ENCODE results near the gene AGRP.
"Not testable (repeated sequence)": the region's sequence is repeated elsewhere in the genome, so short reads cannot be mapped to it uniquely, and the experiment has no call there.

The AGRP gene

DNA sequence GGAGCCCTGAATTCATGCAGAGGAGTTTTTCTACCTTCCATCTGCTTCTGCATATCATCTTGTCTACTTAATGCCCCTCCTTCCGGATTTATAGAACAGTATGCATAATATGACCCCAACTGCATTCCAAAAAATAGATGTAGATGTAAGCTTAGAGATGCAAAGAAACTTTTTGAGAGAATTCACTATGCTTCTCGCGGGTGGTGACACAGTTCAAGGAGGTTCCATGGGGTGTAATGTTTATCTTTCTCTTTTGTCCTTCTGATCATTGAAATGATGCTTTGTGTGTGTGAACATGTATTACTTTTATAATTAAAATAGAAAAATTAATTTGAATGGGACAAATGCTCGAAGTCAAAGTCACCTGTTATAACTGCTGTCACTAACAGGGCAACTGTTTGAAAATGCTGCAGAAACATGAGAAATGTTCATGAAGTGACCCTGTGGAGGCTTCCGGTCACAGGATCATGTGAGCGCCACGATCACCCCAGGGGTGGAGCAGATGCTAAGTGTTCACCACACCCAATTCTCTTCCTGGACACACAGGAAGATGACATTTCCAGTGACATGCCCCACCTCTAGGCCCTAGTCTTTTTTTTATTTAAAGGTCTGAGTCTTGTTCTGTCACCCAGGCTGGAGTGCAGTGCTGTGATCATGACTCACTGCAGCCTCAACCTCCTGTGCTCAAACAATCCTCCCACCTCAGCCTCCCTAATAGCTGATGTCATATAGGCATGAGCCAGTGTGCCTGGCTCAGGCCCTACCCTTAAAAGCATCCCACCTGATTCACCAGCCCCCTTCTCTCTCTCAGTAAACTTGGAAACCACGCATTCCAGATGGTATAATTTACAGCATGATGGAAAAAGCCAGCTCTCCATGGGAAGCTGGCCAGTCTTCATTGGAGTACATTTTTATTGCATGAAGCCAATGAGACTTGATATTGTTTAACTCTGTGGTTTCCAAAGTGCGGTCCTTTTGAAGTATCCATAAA, 21.0 kb upstream of the AGRP start:
- DNase-seq (ENCODE audit: low read depth, low spot score) = no peak

DNA sequence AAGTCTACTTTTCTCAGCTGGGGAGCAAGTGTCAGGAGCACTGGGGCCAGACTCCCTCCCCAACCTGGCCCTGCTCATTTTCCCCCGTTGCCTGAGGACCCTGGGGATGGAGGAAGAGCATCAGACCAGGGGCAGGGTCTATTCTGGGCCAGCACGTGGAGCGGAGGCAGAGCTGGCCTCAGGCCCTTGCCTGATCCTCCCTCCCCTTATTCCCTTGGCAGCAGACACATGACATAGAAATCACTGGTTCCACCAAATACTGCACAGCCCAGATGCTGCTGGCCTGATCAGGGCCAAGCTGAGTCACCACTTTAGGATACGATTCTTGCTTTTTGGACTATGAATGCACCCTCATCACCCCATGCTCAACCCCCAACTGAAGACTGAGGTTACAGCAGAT, 15.8 kb upstream of the AGRP start:
- no peak for DNase-seq (ENCODE audit: low read depth, low spot score)

DNA sequence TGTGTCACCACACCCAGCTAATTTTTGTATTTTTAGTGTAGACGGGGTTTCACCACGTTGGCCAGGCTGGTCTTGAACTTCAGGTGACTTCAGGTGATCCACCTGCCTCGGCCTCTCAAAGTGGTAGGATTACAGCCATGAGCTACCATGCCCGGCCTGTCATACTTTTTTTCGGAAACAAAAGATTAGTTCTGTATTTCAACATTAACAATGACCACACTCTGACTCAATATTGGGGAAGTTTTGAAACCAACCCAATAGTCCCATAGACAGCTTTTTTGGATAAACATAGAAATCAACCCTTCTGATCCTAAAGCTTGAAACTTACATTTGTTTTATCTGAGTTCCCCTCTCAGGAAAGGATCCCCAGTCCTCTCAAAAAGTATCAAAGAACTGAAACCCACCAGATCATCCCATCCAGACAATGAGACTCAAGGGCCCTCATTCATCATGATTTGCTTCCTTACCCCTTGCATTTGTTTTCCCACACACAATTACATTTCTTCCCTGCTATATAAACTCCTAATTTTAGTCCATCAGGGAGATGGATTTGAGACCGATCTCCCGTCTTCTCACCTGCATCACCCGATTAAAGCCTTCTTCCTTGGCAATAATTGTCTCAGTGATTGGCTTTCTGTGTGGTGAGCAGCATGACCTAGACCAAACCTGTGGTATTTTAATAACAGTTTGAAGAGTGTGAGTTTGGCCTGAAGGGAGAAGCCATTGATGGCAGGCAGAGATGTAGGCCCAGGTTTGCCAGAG, 7.2 kb upstream of the AGRP start:
- DNase-seq (ENCODE audit: low read depth, low spot score) = no peak

DNA sequence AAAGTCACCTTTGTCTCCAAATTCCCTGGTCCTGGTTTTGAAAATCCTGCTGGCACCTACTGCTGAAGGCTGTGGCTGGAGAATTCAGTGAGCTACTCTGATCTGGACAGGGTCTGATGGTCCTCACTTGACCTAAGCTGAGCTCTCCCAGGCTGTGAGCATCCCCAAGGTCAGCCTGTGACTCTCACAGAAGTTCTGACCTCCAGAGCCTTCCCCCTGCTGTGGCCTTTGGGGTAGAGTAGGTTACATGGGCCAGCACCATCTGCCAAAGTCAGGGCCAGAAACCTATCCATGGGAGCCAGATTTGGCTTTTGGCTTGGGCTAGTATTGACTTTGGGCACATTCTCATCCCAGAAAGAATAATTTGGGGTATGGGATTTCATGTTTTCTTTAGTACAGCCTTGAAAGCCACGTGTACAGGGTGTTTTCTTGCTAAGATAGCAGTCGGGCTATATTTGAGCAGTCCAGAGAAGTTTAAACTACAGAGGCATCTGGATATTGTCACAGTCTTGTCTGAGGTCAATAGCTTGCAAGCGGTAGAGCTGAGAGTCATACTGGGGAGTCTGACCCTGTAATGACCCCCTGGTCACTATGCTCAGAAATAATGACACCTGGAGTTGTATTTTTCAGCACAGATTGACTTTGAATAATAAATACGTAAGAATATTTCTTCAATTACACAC, 6.2 kb upstream of the AGRP start:
- DNase-seq (ENCODE audit: low read depth, low spot score) = no peak

DNA sequence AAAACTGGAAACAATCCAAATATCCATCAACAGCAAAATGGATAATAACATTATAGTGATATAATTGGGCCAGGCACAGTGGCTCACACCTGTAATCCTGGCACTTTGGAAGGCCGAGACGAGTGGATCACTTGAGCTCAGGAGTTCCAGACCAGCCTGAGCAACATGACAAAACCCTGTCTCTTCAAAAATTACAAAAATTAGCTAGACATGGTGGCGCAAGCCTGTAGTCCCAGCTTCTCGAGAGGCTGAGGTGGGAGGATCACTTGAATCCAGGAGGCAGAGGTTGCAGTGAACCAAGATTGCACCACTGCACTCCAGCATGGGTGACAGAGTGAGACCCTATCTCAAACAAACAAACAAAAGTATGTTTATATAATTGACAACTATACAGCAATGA, 4.2 kb upstream of the AGRP start:
- not testable (repeated sequence) for DNase-seq (ENCODE audit: low read depth, low spot score)

DNA sequence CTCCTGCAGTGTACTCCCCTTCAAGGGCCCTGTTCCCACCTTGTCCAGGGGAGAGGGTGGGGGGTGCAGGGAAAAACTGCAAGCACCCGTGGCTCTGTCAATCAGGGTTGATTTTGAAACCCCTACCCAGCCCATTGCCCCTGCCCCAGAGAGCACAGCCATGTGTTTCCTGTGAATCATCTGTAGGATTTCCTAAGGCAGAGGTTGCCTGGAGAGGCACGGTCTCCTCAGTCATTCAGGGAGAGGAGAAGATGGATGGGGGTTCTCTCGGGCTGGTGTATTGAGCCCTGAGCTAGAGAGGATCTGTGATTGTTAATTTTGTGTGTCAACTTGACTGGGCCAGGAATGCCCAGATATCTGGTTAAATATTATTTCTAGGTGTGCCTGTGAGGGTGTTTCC, 3.5 kb upstream of the AGRP start:
- no peak for DNase-seq (ENCODE audit: low read depth, low spot score)

DNA sequence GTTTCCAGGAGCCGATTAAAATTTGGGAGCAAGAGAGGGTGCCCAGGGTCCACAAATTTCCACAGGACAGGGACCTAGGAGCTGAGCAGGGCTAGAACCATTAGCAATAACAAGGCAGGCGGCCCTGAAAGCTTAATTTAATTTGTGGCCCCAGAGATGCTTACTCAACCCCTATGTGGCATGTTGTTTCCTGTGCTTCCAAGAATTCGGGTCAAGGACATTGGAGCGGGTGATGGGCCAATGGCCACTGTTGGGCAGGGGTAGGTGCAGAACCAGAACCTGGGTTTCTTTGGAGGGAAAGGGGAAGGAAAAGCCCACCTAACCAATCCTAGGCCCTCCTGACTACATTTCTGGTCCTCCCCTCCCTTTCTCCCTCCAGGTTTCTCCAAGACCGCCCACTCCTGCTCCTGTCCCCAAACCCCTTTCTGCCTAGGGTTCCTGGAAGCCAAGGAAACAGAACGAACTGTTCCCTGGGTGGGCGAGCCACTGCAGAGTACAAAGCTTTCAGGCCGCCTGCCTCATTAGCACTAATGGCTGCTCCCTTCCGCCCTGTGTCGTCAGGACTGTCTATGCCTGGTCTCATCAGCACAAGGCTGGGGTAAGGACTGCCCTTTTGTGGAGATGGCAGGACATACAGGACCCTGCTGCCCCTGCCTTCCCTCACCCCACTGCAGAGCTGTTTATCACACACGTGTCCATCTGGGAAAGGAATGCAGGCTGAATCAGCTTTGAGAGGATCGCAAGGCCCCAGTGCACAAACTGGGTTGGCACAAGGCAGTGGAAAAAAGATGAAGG, 581 bp upstream of the AGRP start:
- no peak for DNase-seq (ENCODE audit: low read depth, low spot score)

DNA sequence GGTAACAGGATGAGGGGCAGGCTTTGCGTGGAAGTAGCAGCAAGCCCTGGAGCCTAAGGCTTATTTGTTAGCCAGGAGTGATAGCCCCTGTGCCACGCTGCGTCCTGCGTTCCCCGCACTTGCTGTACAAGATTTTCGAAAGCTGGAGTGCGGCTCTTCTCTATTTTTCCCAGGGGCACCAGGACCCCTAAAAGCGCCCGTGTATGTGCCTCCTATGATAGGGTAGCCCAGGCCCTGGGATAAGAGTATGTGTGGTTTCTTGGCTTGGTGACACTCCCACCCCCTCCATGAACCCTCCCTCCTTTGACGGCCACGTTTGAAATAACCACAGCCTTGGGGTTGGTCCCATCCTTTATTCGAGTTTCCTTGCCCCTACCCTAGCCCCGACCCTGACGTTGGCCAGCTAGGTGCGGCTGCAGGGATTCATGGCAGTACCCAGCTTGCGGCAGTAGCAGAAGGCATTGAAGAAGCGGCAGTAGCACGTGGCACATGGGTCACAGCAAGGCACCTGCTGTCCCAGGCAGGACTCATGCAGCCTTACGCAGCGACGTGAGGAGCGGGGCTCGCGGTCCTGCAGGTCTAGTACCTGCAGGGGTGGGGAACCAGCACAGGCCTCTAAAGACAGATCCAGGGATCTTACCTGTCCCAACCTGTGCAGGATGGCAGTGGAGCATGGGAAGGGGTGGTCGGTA, 968 bp downstream of the AGRP start:
- no peak for DNase-seq (ENCODE audit: low read depth, low spot score)

DNA sequence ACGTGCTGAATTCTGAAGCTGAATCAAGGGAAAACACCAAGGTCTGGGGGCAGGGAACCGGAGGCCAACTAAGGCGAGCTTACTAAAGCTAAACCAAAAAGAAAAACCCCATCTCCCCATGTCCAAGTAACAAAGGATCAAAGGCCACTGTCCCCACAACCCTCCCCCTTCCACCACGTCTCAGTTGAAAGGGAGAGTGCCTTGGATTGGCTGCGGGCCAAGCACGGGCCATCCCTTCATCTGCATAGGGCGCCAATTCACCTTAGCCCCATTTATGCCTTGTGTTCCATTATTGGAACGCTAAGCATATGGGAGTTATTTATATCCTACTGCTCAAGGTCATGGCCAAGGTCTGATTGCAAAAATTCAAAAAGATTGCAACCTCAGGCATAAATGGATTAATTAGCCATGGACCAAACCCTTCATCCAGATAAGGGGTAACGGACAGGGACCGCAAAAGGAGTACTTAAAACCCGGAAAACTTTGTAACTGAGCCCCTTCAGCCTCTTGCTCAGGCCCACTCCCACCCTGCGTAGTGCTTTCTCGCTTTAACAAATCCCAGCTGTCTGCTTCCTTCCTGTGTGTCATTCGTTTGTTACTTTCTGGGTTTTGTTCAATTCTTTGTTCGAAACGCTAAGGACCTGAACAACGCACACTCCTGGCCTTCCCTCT, 1.6 kb downstream of the AGRP start:
- no peak for DNase-seq (ENCODE audit: low read depth, low spot score)

DNA sequence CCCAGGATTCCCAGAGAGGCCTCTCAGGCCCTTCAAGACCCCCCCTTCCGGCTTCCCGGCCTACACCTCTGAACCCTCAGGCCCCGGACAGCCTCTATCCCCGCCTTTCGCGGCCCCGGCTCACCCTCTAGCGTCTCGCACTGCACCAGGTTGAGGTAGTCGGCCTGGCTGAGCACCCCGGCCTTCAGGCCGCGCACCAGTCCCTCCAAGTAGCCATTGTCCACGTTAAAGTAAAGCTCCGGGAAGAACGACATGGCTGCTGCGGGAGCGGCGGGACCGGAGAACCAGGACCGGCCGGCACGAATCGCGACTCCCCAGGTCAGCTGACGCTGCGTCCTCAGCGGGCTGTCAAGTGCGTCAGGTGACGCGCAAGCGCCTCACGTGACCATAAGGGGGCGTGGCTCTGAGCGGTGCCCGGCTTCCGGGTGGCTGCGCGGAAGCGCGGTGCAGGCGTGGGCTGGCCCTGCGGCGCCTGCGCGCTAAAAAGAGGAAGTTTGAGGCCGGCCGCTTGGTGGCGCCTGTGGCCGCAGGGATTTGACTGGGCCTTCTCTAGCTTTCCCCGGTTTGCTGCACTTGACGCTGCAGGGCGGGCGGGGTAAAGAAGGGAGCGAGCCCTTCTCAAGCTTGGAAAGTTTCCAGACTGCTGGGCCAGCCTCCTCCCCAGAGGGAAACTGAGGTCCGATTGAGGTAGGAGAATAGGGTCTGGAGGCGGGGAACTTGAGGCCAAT, 2.4 kb downstream of the AGRP start, which contains the start of gene ATP6V0D1:
TSS of gene ATP6V0D1 (minus strand) at position 325 of the 728 bp plus-strand sequence. CDS start at position 254, 71 bp downstream.
- DNase-seq (ENCODE audit: low read depth, low spot score) = peak; percentile 100

DNA sequence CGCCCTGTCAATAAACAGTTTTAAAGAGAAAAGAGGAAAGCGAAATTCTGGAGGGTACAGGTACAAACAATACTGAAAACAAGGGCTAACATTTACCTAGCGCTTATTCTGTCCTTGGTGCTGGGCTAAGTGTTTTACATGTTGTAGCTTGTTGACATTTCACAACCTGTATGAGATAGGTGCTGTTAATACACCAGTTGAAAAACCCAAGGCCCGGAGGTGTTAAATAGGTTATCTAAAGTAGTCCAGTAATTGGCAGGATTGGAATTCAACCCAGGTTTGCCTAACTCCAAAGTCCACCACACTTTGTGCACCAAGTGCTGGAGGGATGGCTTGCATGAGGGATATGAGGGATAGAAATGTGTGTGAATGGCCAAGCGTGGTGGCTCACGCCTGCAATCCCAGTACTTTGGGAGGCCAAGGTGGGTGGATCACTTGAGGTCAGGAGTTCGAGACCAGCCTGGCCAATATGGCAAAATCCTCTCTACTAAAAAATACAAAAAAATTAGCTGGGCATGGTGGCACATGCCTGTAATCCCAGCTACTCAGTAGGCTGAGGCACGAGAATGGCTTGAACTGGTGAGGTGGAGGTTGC, 5.3 kb downstream of the AGRP start:
- no peak for DNase-seq (ENCODE audit: low read depth, low spot score)

DNA sequence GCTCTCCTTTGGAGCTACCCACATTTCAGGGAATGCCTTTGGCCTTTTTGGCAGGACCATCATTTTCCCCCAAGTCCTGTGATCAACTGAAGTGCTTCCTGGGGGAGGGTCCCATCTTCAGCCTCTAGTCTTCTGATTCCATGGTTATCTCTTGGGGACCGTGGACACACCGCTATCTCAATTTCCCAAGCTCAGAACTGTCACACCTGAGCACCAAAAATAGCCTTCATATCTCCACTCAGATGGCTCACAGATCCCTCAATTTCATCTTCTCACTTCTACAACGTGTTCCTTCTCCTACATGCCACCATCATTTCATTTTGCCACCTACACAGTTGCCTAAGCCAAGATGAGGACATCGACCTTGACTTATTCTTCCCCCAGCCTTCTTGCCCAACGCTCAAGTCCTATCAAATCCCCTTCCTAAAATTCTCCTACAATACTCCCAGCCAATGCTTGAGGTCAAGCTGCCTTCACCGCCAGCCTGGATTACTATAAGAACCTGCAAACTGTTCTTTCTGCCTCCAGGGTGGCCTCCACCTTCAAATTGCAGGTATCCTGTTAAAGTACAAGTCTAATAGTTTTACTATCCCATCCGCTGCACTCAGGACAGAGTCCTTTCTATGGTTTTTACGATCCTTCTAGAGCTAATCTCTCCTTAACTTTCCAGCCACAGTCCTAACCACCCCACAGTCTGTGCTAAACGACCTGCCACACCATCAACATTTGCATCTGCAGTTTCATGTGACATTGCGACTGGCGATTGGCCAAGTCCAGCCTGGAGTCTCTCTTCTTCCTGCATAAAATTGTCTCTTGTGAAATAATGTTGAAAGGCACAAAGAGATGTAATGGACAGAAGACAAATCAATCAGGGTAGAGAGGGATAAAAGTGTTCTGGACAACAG, 8.5 kb downstream of the AGRP start:
- no peak for DNase-seq (ENCODE audit: low read depth, low spot score)

DNA sequence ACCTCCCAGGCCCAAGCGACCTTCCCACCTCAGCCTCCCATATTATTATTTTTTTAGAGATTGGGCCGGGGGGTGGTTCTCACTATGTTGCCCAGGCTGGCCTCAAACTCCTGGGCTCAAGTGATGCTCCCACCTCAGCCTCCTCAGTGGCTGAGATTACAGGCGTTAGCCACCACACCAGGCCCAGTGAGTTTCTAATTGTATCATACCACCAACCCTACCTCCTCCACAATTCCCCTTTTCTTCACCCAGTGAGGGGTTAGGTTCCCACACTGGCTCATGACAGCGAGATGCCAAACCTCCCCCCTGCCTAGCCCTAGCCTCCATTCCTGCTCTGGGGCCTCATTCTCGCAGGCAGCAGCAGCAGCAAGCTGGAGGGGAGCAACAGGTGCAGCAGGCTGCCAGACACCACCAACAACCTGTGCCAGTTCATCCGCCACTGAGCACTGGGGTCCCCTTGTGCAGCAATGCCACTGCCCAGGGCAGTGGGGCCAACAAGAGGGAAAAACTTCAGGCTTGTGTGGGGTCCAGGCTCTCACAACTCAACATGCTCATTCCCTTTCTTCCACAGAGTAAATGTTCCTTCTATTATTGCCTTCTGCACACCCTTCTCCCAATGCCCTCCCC, 11.5 kb downstream of the AGRP start:
- no peak for DNase-seq (ENCODE audit: low read depth, low spot score)

DNA sequence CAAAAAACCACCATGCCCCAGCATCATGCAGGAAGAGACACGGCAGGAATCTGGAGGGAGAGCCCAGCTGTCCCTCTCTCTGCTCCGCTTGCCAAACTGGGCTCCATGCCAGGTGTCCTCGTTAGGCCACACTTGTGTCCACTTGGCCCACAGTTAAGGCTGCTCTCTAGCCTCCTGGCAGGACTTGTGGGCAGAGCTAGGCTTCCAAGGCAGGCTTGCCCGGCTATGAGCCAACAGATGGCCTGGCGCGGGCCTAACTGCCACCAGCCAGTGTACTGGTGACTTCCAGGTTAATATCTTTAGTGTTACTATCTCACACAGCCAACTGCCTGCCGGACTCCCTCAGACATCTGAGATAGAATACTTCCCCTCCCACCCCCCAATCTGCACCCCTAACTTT, 13.0 kb downstream of the AGRP start:
- no peak for DNase-seq (ENCODE audit: low read depth, low spot score)

DNA sequence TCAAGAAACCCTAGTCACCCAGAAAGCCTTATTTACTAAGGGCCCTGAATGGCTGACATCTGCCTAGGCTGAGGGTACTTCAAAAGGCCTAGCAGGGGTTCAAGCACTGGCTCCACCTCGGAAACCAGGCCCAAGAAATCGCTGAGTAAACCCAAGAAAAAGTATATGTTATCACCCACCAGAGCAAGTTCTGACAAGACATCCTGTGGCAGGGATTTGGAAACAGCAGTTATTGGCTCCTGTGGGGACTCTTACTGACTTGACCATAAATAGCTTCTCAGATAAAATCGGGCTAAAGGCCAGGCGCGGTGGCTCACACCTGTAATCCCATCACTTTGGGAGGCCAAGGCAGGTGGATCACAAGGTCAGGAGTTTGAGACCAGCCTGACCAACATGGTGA, 14.6 kb downstream of the AGRP start:
- no peak for DNase-seq (ENCODE audit: low read depth, low spot score)

DNA sequence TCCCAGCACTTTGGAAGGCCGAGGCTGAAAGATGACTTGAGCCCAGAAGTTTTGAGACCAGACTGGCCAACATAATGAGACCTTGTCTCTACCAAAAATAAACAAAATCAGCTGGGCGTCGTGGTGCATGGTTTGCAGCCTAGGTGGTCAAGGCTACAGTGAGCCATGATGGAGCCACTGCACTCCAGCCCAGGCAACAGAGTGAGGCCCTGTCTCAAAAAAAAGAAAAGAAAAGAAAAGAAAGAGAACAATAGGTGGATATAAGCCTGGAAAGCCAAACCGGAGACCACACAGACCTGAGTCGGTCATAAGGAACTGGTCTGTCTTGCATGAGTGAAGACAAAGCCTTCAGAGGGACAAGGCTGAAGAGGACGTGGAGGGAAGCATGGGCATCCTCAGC, 16.8 kb downstream of the AGRP start:
- no peak for DNase-seq (ENCODE audit: low read depth, low spot score)

DNA sequence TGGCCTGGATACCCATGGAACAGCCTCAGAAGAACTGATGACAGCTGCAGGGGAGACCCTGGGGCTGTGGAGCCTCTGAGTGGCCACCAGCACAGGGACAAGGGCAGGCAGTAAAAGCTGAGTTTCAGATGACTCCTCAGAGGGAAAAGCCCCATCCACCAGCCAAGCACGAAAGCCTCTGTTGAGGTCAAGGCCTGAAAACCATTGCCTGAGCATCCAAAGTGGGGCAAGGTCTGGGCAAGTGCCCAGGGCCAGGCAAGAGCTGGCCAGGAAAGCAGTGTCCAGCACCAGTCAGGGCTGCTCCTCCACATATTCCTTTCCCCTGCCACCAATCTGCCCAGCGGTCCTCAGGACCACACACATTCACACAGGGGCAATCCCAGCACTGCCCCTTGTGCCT, 18.8 kb downstream of the AGRP start:
- DNase-seq (ENCODE audit: low read depth, low spot score) = no peak

DNA sequence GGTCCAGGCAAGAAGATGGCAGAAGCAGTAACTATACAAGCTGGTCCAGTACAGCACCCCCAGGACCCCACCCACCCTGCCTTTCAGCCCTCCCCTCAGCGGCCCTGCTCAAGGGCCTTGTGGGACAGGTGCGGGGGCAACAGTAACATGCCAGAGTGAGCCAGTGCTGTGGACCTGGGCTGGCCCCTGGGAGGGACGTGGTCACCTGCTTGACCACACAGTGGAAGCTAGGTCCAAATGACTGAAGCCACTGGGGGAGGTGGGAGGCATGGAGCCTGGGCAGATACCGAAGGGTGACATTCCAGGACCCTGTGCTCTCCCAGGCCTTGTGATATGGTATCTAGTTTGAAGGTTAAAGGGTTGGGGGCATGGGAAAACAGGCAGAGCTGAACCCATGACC, 19.7 kb downstream of the AGRP start:
- DNase-seq (ENCODE audit: low read depth, low spot score) = no peak
